ENCODE data around the gene LBH. TPM values are rescaled to one million over a fixed set of nuclear protein-coding genes. Genes with fewer than 3 reads are reported as not detected.

The LBH gene
- total RNA-seq, 1 donor from 2014 or later = 83.7 TPM

DNA sequence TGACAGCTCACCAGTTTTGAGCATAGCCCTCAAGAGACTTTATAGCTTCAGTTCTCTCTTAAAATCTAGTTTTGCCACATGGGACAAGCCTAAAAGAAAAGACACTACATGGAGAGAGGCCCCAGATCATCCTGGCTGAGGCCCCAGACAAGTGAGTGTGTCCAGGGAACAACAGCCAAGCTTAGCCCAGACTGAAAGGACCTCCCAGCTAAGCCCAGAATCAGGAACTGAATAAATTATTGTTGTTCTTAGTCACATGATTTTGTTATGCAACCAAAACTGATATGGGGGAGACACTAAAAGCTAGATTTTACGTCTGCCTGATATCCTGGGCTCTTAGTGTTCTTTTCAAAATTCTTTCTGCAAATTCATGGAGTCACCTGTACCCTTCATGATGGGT lies 29.3 kb upstream of the LBH start:
- Histone ChIP-seq H3K4me3 (ENCODE audit: low read depth, low read length) (no peak overlapping the region), H3K36me3 (ENCODE audit: control insufficient read depth, insufficient read depth, low read length) (no peaks in the 10 kb centered on the region), H3K27me3 (ENCODE audit: control insufficient read depth, insufficient read depth, low read length) (peaks cover 6% of the 10 kb centered on the region)
- TF ChIP-seq, protein P1, sequence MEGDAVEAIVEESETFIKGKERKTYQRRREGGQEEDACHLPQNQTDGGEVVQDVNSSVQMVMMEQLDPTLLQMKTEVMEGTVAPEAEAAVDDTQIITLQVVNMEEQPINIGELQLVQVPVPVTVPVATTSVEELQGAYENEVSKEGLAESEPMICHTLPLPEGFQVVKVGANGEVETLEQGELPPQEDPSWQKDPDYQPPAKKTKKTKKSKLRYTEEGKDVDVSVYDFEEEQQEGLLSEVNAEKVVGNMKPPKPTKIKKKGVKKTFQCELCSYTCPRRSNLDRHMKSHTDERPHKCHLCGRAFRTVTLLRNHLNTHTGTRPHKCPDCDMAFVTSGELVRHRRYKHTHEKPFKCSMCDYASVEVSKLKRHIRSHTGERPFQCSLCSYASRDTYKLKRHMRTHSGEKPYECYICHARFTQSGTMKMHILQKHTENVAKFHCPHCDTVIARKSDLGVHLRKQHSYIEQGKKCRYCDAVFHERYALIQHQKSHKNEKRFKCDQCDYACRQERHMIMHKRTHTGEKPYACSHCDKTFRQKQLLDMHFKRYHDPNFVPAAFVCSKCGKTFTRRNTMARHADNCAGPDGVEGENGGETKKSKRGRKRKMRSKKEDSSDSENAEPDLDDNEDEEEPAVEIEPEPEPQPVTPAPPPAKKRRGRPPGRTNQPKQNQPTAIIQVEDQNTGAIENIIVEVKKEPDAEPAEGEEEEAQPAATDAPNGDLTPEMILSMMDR (IDR thresholded peaks at IDR 0.05; ENCODE audit: insufficient read depth, low read length, poor library complexity, severe bottlenecking) = no peak
- no peak for DNase-seq (ENCODE audit: low read depth)

DNA sequence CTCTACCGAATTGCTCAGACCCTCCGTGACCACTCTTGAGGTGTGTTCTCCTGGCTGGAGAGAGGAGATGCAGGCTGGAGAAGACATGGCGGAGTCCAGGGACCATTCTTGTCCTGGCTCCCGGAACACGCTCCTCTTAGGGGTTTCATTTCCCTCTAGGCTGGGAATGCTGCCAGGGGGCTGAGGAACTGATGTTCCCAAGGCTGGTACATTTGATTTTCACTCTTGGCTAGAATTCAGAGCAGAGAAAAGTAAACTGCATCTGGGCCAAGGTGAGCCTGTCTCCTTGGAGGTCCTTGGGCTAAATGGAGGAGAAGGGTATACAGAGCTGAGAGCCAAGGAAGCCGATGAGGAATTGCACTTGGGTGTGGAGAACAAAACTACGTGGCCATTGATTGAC lies 28.2 kb upstream of the LBH start:
- DNase-seq (ENCODE audit: low read depth) = no peak
- H3K27me3 ChIP-seq (ENCODE audit: control insufficient read depth, insufficient read depth, low read length) = peaks cover 6% of the 10 kb centered on the region
- no peaks in the 10 kb centered on the region for H3K36me3 ChIP-seq (ENCODE audit: control insufficient read depth, insufficient read depth, low read length)
- TF ChIP-seq, protein P1 (IDR thresholded peaks at IDR 0.05; ENCODE audit: insufficient read depth, low read length, poor library complexity, severe bottlenecking) = no peak
- H3K4me3 ChIP-seq (ENCODE audit: low read depth, low read length) = no peak overlapping the region

DNA sequence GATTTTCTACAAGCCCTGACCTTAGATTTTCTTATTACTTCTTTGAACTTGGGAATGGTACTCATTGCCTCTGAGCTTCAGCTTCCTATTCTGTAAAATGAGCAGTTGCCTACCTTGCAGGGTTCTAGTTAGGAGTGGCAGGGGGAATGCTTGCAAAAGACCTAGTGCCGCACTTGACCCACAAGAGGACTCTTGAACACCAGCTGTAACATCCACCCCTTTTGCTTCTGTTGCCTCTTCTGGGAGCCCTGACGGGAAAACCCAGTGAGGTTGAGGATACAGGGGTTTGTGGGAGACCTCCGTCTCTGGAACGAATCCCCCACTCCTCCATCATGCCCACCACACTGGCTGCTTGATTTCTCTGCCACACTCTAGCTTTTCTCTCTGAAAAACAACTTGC lies 27.1 kb upstream of the LBH start:
- Histone ChIP-seq H3K27me3 (ENCODE audit: control insufficient read depth, insufficient read depth, low read length) (peaks cover 6% of the 10 kb centered on the region), H3K4me3 (ENCODE audit: low read depth, low read length) (no peak overlapping the region), H3K36me3 (ENCODE audit: control insufficient read depth, insufficient read depth, low read length) (no peaks in the 10 kb centered on the region)
- TF ChIP-seq, protein P1 (IDR thresholded peaks at IDR 0.05; ENCODE audit: insufficient read depth, low read length, poor library complexity, severe bottlenecking) = no peak
- no peak for DNase-seq (ENCODE audit: low read depth)

DNA sequence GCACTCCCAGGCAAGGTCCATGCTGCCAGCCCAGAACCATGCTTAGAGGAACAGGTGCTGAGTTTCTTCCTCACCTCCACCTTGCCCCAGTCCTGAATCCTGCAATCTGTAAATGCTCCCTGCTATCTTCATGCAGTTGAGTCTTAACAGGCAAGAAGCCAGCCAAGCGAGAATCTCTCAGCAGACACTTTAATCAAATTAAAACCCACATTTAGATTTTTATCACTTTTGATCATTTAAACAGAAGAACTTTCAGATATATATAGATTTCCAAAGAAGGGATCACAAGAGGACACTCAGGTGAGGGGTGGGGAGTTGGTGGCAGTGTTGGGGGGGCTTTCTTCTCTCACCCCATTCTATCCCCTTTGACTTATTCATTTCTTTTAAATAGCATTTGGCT lies 25.9 kb upstream of the LBH start:
- Histone ChIP-seq H3K36me3 (ENCODE audit: control insufficient read depth, insufficient read depth, low read length) (no peaks in the 10 kb centered on the region), H3K27me3 (ENCODE audit: control insufficient read depth, insufficient read depth, low read length) (peaks cover 6% of the 10 kb centered on the region), H3K4me3 (ENCODE audit: low read depth, low read length) (no peak overlapping the region)
- TF ChIP-seq, protein P1 (IDR thresholded peaks at IDR 0.05; ENCODE audit: insufficient read depth, low read length, poor library complexity, severe bottlenecking) = no peak
- no peak for DNase-seq (ENCODE audit: low read depth)

DNA sequence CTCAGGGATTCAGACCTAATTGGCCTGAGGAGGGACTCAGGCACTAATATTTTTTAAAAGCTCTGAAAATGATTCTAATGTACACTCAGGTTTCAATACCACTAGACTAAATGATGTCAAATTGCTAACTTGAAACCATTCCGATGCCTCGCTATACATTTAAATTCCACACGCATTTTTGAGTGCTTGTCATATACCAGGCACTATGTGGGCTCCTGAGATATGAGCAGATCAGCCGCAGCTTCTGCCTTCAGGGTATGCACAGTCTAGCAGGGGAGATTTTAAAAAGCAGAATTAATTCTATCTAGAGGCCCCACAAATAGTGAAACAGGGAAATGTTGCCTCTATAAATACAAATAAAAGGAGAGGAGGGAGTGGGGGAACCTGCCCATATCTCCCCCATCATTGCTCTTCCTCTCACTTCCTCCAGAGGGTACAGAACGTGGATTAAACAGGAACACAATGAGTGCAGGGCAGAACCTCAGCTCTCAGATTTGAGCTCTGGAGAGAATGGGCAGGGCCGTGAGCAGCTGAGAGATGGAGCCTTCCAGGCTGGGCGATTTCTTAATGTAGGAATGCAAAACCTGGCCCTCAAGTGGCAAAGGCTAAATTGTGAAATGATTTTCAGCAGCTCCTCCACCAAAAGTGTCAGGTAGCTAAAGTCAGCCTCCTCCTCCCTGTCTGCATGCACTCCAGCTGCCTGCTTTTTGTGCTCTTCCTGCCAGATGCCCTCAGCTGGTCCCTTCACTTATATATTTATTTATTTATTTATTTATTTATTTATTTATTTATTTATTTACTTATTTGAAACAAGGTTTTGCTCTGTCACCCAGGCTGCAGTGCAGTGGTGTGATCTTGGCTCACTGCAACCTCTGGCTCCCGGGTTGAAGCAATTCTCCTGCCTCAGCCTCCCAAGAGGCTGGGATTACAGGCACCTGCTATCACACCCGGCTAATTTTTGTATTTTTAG lies 24.6 kb upstream of the LBH start:
- Histone ChIP-seq H3K4me3 (ENCODE audit: low read depth, low read length) (no peak overlapping the region), H3K27me3 (ENCODE audit: control insufficient read depth, insufficient read depth, low read length) (peaks cover 6% of the 10 kb centered on the region), H3K36me3 (ENCODE audit: control insufficient read depth, insufficient read depth, low read length) (no peaks in the 10 kb centered on the region)
- TF ChIP-seq, protein P1 (IDR thresholded peaks at IDR 0.05; ENCODE audit: insufficient read depth, low read length, poor library complexity, severe bottlenecking) = no peak
- no peak for DNase-seq (ENCODE audit: low read depth)
